Thymus (tissue), 11 donors: ENCODE data around the gene TTPAL. TPM values are rescaled to one million over a fixed set of nuclear protein-coding genes. Genes with fewer than 3 reads are reported as not detected.

Experiments
- DNase-seq, 9 donors: peaks; one replicate each; pipeline ENCODE4 v3.0.0-alpha.2; 2013; ENCODE audit warnings: low spot score in 9 of 9, low read depth in 6 of 9, missing footprints in 1 of 9
- H3K27ac ChIP-seq, 2 donors: one replicate each; pipeline ENCODE4 v1.5.1; 2013; ENCODE audit warnings: control low read depth in 1 of 2, low read depth in 1 of 2, low read length in 1 of 2, mild to moderate bottlenecking in 1 of 2, moderate library complexity in 1 of 2
- H3K27me3 ChIP-seq, 2 donors: one replicate each; pipeline ENCODE4 v1.5.1; 2013; ENCODE audit warnings: low read length in 1 of 2; ENCODE audit not compliant: control insufficient read depth in 2 of 2, insufficient read depth in 1 of 2
- H3K36me3 ChIP-seq, 2 donors: one replicate each; pipeline ENCODE4 v1.5.1; 2013; ENCODE audit warnings: low read length in 1 of 2, mild to moderate bottlenecking in 1 of 2, moderate library complexity in 1 of 2; ENCODE audit not compliant: control insufficient read depth in 2 of 2, insufficient read depth in 2 of 2
- H3K4me1 ChIP-seq, 2 donors: one replicate each; pipeline ENCODE4 v1.5.1; 2013; ENCODE audit warnings: low read length in 2 of 2; ENCODE audit not compliant: control insufficient read depth in 2 of 2, insufficient read depth in 2 of 2
- H3K4me3 ChIP-seq, 2 donors: one replicate each; pipeline ENCODE4 v1.5.1; 2013; ENCODE audit warnings: low read length in 2 of 2, control low read depth in 1 of 2, mild to moderate bottlenecking in 1 of 2
- H3K9me3 ChIP-seq, 2 donors: one replicate each; pipeline ENCODE4 v1.5.1; 2013; ENCODE audit warnings: low read length in 1 of 2, mild to moderate bottlenecking in 1 of 2; ENCODE audit not compliant: control insufficient read depth in 2 of 2, insufficient read depth in 1 of 2
- WGBS: extraction: QIAGEN DNeasy Blood & Tissue Kit; methylation state at CpG from one replicate; pipeline ENCODE4 v1.1.7; 2013; 5-methylcytosine and 5-hydroxymethylcytosine counted together
- polyA plus RNA-seq: library from polyadenylated mRNA; stranded (reverse); fragments of 200-250 nt; gene quantifications from one replicate; pipeline ENCODE4 v1.2.3, GENCODE V29; 2013
- total RNA-seq: library from RNA; stranded (reverse); fragments of 120-200 nt; gene quantifications from one replicate; pipeline ENCODE4 v1.2.4, GENCODE V29; 2013
- donor health status: healthy.

TTPAL gene
- total and polyA plus RNA-seq, 2 donors: 4.1 to 8.7 TPM

DNA sequence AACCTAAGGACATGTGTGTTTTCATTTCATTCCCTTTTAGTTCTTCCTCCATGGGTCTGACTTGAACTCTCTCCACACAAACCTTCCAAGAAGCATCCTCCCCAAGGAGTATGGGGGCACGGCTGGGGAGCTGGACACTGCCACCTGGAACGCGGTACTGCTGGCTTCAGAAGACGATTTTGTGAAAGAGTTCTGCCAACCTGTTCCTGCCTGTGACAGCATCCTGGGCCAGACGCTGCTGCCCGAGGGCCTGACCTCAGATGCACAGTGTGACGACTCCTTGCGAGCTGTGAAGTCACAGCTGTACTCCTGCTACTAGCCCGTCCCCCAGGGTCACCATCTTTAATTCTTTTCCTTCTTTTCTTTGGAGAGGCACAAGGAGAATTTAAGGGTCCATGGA lies 13.5 kb downstream of the TTPAL start:
- H3K4me1 ChIP-seq: no peaks in the 10 kb centered on the region
- no peaks in the 10 kb centered on the region for H3K27me3 ChIP-seq
- H3K27ac ChIP-seq: no peak overlapping the region
- 98% methylated on average over 9 of the region's 9 CpGs for WGBS
- H3K9me3 ChIP-seq: no peaks in the 10 kb centered on the region
- no peak for DNase-seq
- no peak overlapping the region for H3K4me3 ChIP-seq
- peaks cover 73 to 74% of the 10 kb centered on the region in 2 donors for H3K36me3 ChIP-seq

DNA sequence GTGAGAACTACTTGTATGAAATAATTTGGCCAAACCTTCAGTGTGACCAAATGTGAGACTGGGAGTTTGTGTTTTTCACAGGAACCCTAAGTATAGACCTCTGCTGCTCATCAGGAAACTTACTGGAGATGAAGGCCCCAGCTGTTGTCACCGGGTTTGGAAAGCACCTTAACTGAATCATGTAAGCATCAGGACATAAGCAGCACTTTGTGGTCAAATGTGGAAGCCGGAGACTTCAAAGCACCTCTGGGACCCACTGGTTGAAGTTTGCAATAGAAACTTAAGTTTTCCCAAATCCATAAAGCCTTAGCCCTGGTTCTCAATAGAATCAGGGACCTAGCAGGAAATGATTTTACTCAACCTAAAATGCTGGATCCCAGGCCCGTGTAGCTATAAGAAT lies 14.3 kb downstream of the TTPAL start:
- Histone ChIP-seq H3K9me3 (no peaks in the 10 kb centered on the region), H3K27me3 (no peaks in the 10 kb centered on the region), H3K4me1 (no peaks in the 10 kb centered on the region), H3K27ac (no peak overlapping the region), H3K4me3 (no peak overlapping the region), H3K36me3 (peaks cover 74 to 76% of the 10 kb centered on the region in 2 donors)
- DNase-seq: no peak
- 97% methylated on average over 3 of the region's 3 CpGs for WGBS

- H3K9me3 ChIP-seq: no peaks in the 10 kb centered on the region
- H3K4me1 ChIP-seq: no peaks in the 10 kb centered on the region
- no peak for DNase-seq
- no peak overlapping the region for H3K4me3 ChIP-seq
- no peaks in the 10 kb centered on the region for H3K27me3 ChIP-seq
- H3K27ac ChIP-seq: no peak overlapping the region
- peaks cover 80 to 82% of the 10 kb centered on the region in 2 donors for H3K36me3 ChIP-seq
- 95% methylated on average over 5 of the region's 5 CpGs for WGBS
These were observed 16.1 kb downstream of the TTPAL start for GRCh38 chr20:44491635-44492395.

GRCh38 chr20:44494266-44494665 lies 18.6 kb downstream of the TTPAL start:
- DNase-seq: no peak
- WGBS: 98% methylated on average over 1 of the region's 1 CpG
- no peaks in the 10 kb centered on the region for H3K27me3 ChIP-seq
- peaks cover 78 to 85% of the 10 kb centered on the region in 2 donors for H3K36me3 ChIP-seq
- no peaks in the 10 kb centered on the region for H3K4me1 ChIP-seq
- H3K27ac ChIP-seq: no peak overlapping the region
- H3K4me3 ChIP-seq: no peak overlapping the region
- no peaks in the 10 kb centered on the region for H3K9me3 ChIP-seq

DNA sequence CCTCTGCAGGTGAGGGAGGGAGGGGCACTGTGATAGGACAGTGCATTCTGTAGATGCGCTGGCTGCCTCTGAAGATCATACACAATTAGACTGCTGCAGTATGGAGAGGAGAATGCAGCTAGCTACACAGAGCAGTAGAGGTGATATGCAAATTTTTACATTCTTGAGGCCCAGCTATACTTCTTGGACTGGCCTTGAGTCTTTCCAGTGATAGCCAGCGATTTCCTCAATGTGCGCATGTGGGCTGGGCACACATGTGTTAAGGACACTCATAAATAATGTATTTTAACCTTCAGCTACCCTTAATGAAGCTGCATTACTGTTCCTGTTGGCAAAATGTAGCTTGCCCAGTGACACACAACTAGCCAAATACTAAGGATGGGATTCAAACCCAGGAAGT lies 19.0 kb downstream of the TTPAL start:
- Histone ChIP-seq H3K4me3 (no peak overlapping the region), H3K27ac (no peak overlapping the region), H3K27me3 (no peaks in the 10 kb centered on the region), H3K36me3 (peaks cover 74 to 84% of the 10 kb centered on the region in 2 donors), H3K4me1 (no peaks in the 10 kb centered on the region), H3K9me3 (no peaks in the 10 kb centered on the region)
- WGBS: 85% methylated on average over 3 of the region's 3 CpGs
- DNase-seq: no peak

DNA sequence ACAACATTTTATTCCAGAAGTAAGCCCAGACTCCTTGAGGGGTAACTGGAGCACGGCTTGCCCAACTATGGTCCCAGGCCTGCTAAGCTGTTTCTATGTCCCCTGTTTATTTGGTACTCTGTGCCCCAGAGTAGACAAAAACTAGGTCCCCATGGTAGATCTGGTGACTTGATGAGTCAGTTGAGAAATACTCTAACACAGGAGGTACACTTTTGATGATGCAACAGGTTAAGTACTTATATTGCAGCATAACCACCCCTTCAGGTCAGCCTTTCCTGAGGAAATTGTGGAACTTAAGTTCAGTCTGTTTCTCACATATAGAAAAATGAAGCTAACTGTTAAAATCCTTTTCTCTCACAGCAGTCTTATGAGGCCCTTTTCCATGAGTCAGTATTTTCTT lies 19.6 kb downstream of the TTPAL start:
- no peak for DNase-seq
- no peak overlapping the region for H3K4me3 ChIP-seq
- WGBS: 97% methylated on average over 1 of the region's 1 CpG
- no peaks in the 10 kb centered on the region for H3K4me1 ChIP-seq
- H3K27ac ChIP-seq: no peak overlapping the region
- H3K27me3 ChIP-seq: no peaks in the 10 kb centered on the region
- peaks cover 71 to 83% of the 10 kb centered on the region in 2 donors for H3K36me3 ChIP-seq
- no peaks in the 10 kb centered on the region for H3K9me3 ChIP-seq

GRCh38 chr20:44495802-44496481 lies 20.3 kb downstream of the TTPAL start:
- no peaks in the 10 kb centered on the region for H3K9me3 ChIP-seq
- 96% methylated on average over 3 of the region's 3 CpGs for WGBS

DNA sequence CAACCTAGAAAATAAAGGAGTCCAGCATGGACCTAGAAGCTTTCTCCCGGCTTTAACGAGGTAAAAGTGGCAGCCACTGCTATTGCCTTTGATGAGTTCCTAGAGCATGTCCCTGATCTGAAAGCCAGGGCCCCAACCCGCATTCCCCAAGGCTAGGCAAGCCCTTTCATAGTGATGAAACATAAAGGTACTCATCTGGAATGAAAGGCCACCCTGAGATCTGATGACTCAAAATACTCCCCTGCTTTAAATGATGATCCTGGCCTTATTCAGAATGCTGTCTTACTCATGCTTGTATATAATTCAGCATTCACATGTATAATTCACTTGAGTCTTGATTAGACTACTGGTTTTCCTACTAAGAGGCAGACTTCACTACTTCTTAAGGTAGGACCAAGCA lies 21.3 kb downstream of the TTPAL start:
- DNase-seq: no peak
- H3K27ac ChIP-seq: no peak overlapping the region
- no peaks in the 10 kb centered on the region for H3K27me3 ChIP-seq
- H3K4me3 ChIP-seq: no peak overlapping the region
- no peaks in the 10 kb centered on the region for H3K4me1 ChIP-seq
- WGBS: 98% methylated on average over 3 of the region's 3 CpGs
- H3K9me3 ChIP-seq: no peaks in the 10 kb centered on the region
- peaks cover 72 to 86% of the 10 kb centered on the region in 2 donors for H3K36me3 ChIP-seq

More at GRCh38 chr20:44495802-44496481, 20.3 kb downstream of the TTPAL start:
- H3K36me3 ChIP-seq: peaks cover 71 to 86% of the 10 kb centered on the region in 2 donors
- H3K4me3 ChIP-seq: no peak overlapping the region
- DNase-seq: no peak
- H3K27ac ChIP-seq: no peak overlapping the region
- no peaks in the 10 kb centered on the region for H3K4me1 ChIP-seq
- no peaks in the 10 kb centered on the region for H3K27me3 ChIP-seq

DNA sequence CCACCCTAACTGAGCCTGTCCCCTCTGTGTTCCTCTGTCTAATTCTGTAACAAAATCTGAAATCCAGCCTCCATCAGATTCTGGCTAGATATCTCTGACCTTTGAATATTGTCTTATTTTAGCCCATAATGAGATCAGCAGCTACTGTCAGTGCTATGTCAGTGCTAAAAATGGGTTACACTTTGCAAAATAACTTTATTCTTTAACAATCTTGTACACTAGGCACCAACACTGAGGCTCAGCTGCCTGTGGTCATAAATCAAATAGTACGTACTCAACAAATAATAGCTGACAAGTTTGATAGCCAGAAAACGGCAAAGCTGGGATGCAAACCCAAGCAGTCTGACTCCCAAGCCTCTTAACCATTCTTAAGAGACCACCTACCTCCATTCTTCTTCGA lies 22.1 kb downstream of the TTPAL start:
- peaks cover 72 to 86% of the 10 kb centered on the region in 2 donors for H3K36me3 ChIP-seq
- no peaks in the 10 kb centered on the region for H3K4me1 ChIP-seq
- no peak overlapping the region for H3K27ac ChIP-seq
- H3K4me3 ChIP-seq: no peak overlapping the region
- H3K27me3 ChIP-seq: no peaks in the 10 kb centered on the region
- DNase-seq: no peak
- no peaks in the 10 kb centered on the region for H3K9me3 ChIP-seq
- WGBS: 95% methylated on average over 3 of the region's 3 CpGs
